Ishikawa (cell line): ENCODE measurements around the gene FCRL5.

Experiments used
- CEBPB ChIP-seq: IDR thresholded peaks from 2 replicates; pipeline ENCODE4 v1.6.1; 2012
- CREB1 ChIP-seq: IDR thresholded peaks from 2 replicates; pipeline ENCODE4 v1.6.1; 2012; ENCODE audit warnings: low read depth
- EGR1 ChIP-seq: IDR thresholded peaks from 2 replicates; pipeline ENCODE4 v1.6.1; 2012
- EP300 ChIP-seq: IDR thresholded peaks from 2 replicates; pipeline ENCODE4 v1.6.1; 2012; ENCODE audit warnings: borderline replicate concordance
- FOXM1 ChIP-seq: IDR thresholded peaks from 2 replicates; pipeline ENCODE4 v1.6.1; 2012; ENCODE audit warnings: low read depth, borderline replicate concordance
- MAX ChIP-seq: IDR thresholded peaks from 2 replicates; pipeline ENCODE4 v1.6.1; 2012
- NFIC ChIP-seq: IDR thresholded peaks from 2 replicates; pipeline ENCODE4 v1.6.1; 2012
- RAD21 ChIP-seq: IDR thresholded peaks from 2 replicates; pipeline ENCODE4 v1.6.1; 2012; ENCODE audit warnings: low read depth
- TAF1 ChIP-seq: IDR thresholded peaks from 2 replicates; pipeline ENCODE4 v1.6.1; 2012; ENCODE audit warnings: low read depth, mild to moderate bottlenecking
- TCF12 ChIP-seq: IDR thresholded peaks from 2 replicates; pipeline ENCODE4 v1.6.1; 2012; ENCODE audit warnings: low read depth
- TEAD4 ChIP-seq: IDR thresholded peaks from 2 replicates; pipeline ENCODE4 v1.6.1; 2012
- YY1 ChIP-seq: IDR thresholded peaks from 2 replicates; pipeline ENCODE4 v1.6.1; 2012; ENCODE audit warnings: low read depth
- ZBTB7A ChIP-seq: IDR thresholded peaks from 2 replicates; pipeline ENCODE4 v1.6.1; 2012; ENCODE audit warnings: low read depth
- TF ChIP-seq, protein P1 (sequence below): IDR thresholded peaks from 2 replicates; pipeline ENCODE4 v1.6.1; 2012; ENCODE audit warnings: low read depth, mild to moderate bottlenecking

DNA sequence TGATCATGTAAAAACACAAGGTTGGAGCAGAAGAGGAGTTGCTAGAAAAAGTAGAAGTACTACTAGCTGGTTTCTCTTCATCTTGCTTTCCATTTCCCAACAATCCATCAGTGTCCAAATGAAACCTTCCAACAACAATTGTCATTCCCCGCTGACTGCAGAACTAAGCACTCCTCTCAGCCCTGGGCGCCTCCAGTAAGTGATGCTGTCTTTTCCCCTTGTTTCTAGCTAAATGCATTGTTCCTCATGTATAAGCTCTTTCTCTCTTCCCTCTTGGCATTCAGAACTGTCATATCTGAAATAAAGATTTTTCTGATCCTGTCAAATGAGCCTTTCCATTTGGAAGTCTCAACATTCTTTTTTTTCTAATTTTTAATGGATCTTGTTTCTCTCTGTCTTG lies 68.7 kb downstream of the FCRL5 start:
- TF ChIP-seq EP300 (no peak), YY1 (no peak), MAX (no peak), NFIC (no peak), TAF1 (no peak), RAD21 (no peak), CEBPB (no peak), ZBTB7A (no peak), CREB1 (no peak), EGR1 (no peak), TCF12 (no peak), FOXM1 (no peak), TEAD4 (no peak)
- TF ChIP-seq, protein P1, sequence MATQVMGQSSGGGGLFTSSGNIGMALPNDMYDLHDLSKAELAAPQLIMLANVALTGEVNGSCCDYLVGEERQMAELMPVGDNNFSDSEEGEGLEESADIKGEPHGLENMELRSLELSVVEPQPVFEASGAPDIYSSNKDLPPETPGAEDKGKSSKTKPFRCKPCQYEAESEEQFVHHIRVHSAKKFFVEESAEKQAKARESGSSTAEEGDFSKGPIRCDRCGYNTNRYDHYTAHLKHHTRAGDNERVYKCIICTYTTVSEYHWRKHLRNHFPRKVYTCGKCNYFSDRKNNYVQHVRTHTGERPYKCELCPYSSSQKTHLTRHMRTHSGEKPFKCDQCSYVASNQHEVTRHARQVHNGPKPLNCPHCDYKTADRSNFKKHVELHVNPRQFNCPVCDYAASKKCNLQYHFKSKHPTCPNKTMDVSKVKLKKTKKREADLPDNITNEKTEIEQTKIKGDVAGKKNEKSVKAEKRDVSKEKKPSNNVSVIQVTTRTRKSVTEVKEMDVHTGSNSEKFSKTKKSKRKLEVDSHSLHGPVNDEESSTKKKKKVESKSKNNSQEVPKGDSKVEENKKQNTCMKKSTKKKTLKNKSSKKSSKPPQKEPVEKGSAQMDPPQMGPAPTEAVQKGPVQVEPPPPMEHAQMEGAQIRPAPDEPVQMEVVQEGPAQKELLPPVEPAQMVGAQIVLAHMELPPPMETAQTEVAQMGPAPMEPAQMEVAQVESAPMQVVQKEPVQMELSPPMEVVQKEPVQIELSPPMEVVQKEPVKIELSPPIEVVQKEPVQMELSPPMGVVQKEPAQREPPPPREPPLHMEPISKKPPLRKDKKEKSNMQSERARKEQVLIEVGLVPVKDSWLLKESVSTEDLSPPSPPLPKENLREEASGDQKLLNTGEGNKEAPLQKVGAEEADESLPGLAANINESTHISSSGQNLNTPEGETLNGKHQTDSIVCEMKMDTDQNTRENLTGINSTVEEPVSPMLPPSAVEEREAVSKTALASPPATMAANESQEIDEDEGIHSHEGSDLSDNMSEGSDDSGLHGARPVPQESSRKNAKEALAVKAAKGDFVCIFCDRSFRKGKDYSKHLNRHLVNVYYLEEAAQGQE: no peak
